B cell (primary cell): ENCODE results near the gene RNF166. TPM values are rescaled to one million over a fixed set of nuclear protein-coding genes. Genes with fewer than 3 reads are reported as not detected.

ENCODE experiments used
- ATAC-seq: fragments of 200-7000 bp; cut with Tn5 transposase; one replicate; pipeline ENCODE4 v1.10.0; 2021; ENCODE audit warnings: low read depth, mild to moderate bottlenecking, moderate number of reproducible peaks, moderate library complexity
- CTCF ChIA-PET: fragments of 350-600 bp; sonication (Branson Sonifier 250); formaldehyde crosslinking; loops from one replicate; lab custom pipeline; 2021; ENCODE audit warnings: antibody characterized with exemption, inconsistent platforms; lab: Charles Lee
- POLR2A ChIA-PET: fragments of 350-600 bp; sonication (Branson Sonifier 250); formaldehyde crosslinking; loops from one replicate; lab custom pipeline; 2021; ENCODE audit warnings: antibody characterized with exemption; lab: Charles Lee
- DNase-seq: peaks from one replicate; pipeline ENCODE4 v3.0.0; 2013
- H2AFZ ChIP-seq: 2 replicates; pipeline ENCODE4 v1.6.1; 2012; ENCODE audit warnings: mild to moderate bottlenecking, low read depth, low read length; ENCODE audit not compliant: insufficient read depth, poor library complexity, severe bottlenecking
- H3K27ac ChIP-seq, 2 donors: 1 replicate in 1 of 2; 2 replicates in 1 of 2; pipeline ENCODE4 v1.5.1; 2012 to 2013; ENCODE audit warnings: low read length in 2 of 2, mild to moderate bottlenecking in 2 of 2, moderate library complexity in 1 of 2
- H3K27me3 ChIP-seq, 4 experiments: fragments of 200-600 bp in 1 of 4; sonication (generic) in 1 of 4; replicated peaks in 1 of 4; 1 replicate in 2 of 4; 2 replicates in 2 of 4; pipeline versions ENCODE4 v1.6.1 to v1.7.0; 2013 to 2016; ENCODE audit warnings: low read length in 3 of 4, mild to moderate bottlenecking in 2 of 4, mixed read lengths in 1 of 4, moderate library complexity in 1 of 4; ENCODE audit not compliant: insufficient read depth in 4 of 4, control insufficient read depth in 3 of 4; ENCODE audit errors: control extremely low read depth in 1 of 4
- H3K36me3 ChIP-seq, 2 experiments: replicated peaks in 1 of 2; 1 replicate in 1 of 2; 2 replicates in 1 of 2; pipeline versions ENCODE4 v1.6.1 to v1.7.1; 2013; ENCODE audit warnings: low read length in 1 of 2; ENCODE audit not compliant: insufficient read depth in 2 of 2, control insufficient read depth in 1 of 2; ENCODE audit errors: control extremely low read depth in 1 of 2, extremely low read depth in 1 of 2
- H3K4me1 ChIP-seq, 2 donors: fragments of 200-600 bp in 1 of 2; sonication (generic) in 1 of 2; 1 replicate in 1 of 2; 2 replicates in 1 of 2; pipeline versions ENCODE4 v1.5.1 to v1.6.1; 2013 to 2017; ENCODE audit warnings: low read length in 2 of 2; ENCODE audit not compliant: control insufficient read depth in 2 of 2, insufficient read depth in 2 of 2
- H3K4me2 ChIP-seq: replicated peaks from 2 replicates; pipeline ENCODE3; 2012; ENCODE audit warnings: mild to moderate bottlenecking, low read depth, low read length; ENCODE audit not compliant: poor library complexity, severe bottlenecking
- H3K4me3 ChIP-seq, 5 experiments: fragments of 200-600 bp in 1 of 5; sonication (generic) in 1 of 5; 1 replicate in 3 of 5; 2 replicates in 2 of 5; pipeline versions ENCODE4 v1.5.1 to v1.7.0; 2011 to 2016; ENCODE audit warnings: low read length in 4 of 5, mild to moderate bottlenecking in 4 of 5, low read depth in 2 of 5, control low read depth in 1 of 5, moderate library complexity in 1 of 5; ENCODE audit not compliant: insufficient read depth in 1 of 5; ENCODE audit errors: control extremely low read depth in 1 of 5, extremely low read depth in 1 of 5
- H3K79me2 ChIP-seq: fragments of 200-600 bp; sonication (generic); one replicate; pipeline ENCODE4 v1.6.0; 2016; ENCODE audit warnings: low read length; ENCODE audit not compliant: control insufficient read depth, insufficient read depth
- H3K9ac ChIP-seq: fragments of 200-600 bp; sonication (generic); 2 replicates; pipeline ENCODE4 v1.6.1; 2017; ENCODE audit warnings: mild to moderate bottlenecking, low read length, moderate library complexity
- H3K9me3 ChIP-seq, 3 donors: one replicate each; pipeline versions ENCODE4 v1.6.1 to v1.7.1; 2013; ENCODE audit warnings: low read length in 2 of 3; ENCODE audit not compliant: control insufficient read depth in 2 of 3, insufficient read depth in 1 of 3; ENCODE audit errors: control extremely low read depth in 1 of 3
- H4K20me1 ChIP-seq: 2 replicates; pipeline ENCODE4 v1.6.0; 2012; ENCODE audit warnings: mild to moderate bottlenecking, low read length; ENCODE audit not compliant: insufficient read depth, control insufficient read depth, poor library complexity, severe bottlenecking
- H3K27ac Mint-ChIP-seq: one replicate; pipeline ENCODE4 v1.8.0; 2021; ENCODE audit warnings: mixed read lengths
- H3K27me3 Mint-ChIP-seq: one replicate; pipeline ENCODE4 v1.8.0; 2021; ENCODE audit warnings: mixed read lengths
- H3K4me1 Mint-ChIP-seq: one replicate; pipeline ENCODE4 v1.8.0; 2021; ENCODE audit warnings: mixed read lengths
- H3K4me3 Mint-ChIP-seq: one replicate; pipeline ENCODE4 v1.8.0; 2021; ENCODE audit warnings: mixed read lengths
- H3K9me3 Mint-ChIP-seq: one replicate; pipeline ENCODE4 v1.8.0; 2022; ENCODE audit warnings: mixed read lengths; ENCODE audit not compliant: insufficient read depth
- EZH2 ChIP-seq: IDR thresholded peaks from 2 replicates; pipeline ENCODE4 v1.6.1; 2012; ENCODE audit warnings: borderline replicate concordance, low read depth, mild to moderate bottlenecking, moderate library complexity, low read length; ENCODE audit not compliant: insufficient read depth, poor library complexity, severe bottlenecking
- WGBS: methylation state at CpG from one replicate; pipeline ENCODE4 v1.1.5; 2013; ENCODE audit warnings: missing lambda C conversion rate; ENCODE audit not compliant: insufficient coverage; 5-methylcytosine and 5-hydroxymethylcytosine counted together
- intact Hi-C: fragments of 100-400 bp; cut with micrococcal nuclease; formaldehyde crosslinking; loops from one replicate; pipeline ENCODE4 v1.10.0; 2022
- polyA plus RNA-seq: library from polyadenylated mRNA; depleted of rRNA; stranded (reverse); fragments of >200 nt; gene quantifications from 2 replicates; pipeline ENCODE4 v1.2.3, GENCODE V29; 2012
- total RNA-seq, 2 donors: library from RNA; stranded (reverse); fragments of 120-200 nt in 1 of 2; gene quantifications; 1 replicate in 1 of 2; 2 replicates in 1 of 2; pipeline versions ENCODE4 v1.2.3 to v1.2.4, GENCODE V29; 2013 to 2022
- TF ChIP-seq, protein P1 (sequence below): fragments of 200-600 bp; IDR thresholded peaks from one replicate; pipeline ENCODE4 v1.8.0; 2022; ENCODE audit warnings: antibody characterized with exemption, mild to moderate bottlenecking

RNF166 gene
- total and polyA plus RNA-seq, 2 donors (not counting 1 experiment from before 2014, with no cell fraction given): 64.1 to 65.0 TPM

DNA sequence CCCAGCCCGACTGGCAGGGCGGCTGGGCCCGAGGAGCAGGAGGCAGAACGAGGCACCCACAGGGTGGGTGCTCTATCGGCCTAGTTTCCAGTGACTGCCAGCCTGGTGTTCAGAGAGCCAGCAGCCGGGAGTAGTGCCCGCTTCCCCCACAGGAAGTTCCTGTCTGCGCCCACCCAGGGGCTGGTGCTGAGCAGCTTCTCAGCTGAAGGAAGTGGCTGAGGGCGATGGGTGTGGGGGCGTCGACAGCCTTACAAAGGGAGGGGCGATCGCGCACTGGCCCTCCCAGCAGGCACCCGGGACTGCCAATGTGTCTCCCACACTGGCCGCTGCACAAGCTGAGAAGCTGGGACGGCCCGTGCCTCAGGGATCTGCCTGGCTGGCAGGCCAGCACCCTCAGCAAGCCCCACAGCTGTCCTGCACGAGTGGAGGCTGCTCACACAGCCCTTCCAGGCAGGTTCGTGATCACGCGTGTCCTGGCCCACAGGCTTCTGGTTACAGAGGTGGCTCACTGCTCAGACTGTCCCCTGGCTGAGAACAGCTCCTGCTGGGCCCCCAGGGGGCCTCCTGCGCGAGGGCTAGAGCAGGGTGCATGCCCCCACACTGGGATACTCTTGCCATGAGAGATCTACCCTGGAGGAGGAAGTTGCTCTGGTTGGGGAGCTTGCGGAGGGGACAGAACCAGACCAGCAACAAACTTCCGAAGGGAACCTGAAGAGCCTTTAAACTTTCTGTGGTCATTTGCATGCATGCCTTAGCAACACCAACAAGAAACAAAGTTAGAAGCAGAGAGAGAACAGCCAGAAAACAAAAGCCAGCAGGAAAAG is 2.5 kb downstream of the RNF166 start:
- peak; percentile 65 for DNase-seq
- CTCF ChIA-PET: interaction anchor here (1.0 to 2.0 kb wide), 5 partner anchors 19 to 78 kb away, joined by 4 to 12 read pairs (median 6); partner anchors contain the start of gene CYBA
- Mint-ChIP-seq H3K4me3 (peak overlapping the region; percentile 84), H3K27me3 (no peaks in the 10 kb centered on the region), H3K4me1 (peaks cover 69% of the 10 kb centered on the region), H3K9me3 (no peaks in the 10 kb centered on the region), H3K27ac (peak overlapping the region; percentile 92)
- Histone ChIP-seq H3K27ac (peak overlapping the region; percentile 84 to 91), H3K36me3 (peaks cover 0 to 16% of the 10 kb centered on the region in 2 experiments), H4K20me1 (peaks cover 8% of the 10 kb centered on the region), H3K4me3 (peak overlapping the region; percentile 25 to 71 (median 48)), H3K9me3 (no peaks in the 10 kb centered on the region), H2AFZ (peak overlapping the region; percentile 43), H3K4me1 (peaks cover 65 to 80% of the 10 kb centered on the region in 2 donors), H3K79me2 (peaks cover 70% of the 10 kb centered on the region), H3K27me3 (no peaks in the 10 kb centered on the region), H3K9ac (peak overlapping the region; percentile 64), H3K4me2 (peak overlapping the region; percentile 98)
- intact Hi-C loops: no loop called here
- ATAC-seq: peak; percentile 15
- TF ChIP-seq, protein P1, sequence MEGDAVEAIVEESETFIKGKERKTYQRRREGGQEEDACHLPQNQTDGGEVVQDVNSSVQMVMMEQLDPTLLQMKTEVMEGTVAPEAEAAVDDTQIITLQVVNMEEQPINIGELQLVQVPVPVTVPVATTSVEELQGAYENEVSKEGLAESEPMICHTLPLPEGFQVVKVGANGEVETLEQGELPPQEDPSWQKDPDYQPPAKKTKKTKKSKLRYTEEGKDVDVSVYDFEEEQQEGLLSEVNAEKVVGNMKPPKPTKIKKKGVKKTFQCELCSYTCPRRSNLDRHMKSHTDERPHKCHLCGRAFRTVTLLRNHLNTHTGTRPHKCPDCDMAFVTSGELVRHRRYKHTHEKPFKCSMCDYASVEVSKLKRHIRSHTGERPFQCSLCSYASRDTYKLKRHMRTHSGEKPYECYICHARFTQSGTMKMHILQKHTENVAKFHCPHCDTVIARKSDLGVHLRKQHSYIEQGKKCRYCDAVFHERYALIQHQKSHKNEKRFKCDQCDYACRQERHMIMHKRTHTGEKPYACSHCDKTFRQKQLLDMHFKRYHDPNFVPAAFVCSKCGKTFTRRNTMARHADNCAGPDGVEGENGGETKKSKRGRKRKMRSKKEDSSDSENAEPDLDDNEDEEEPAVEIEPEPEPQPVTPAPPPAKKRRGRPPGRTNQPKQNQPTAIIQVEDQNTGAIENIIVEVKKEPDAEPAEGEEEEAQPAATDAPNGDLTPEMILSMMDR: no peak
- TF ChIP-seq EZH2: no peak
- POLR2A ChIA-PET: interaction anchor here (0.6 to 1.5 kb wide), 6 partner anchors 21 to 134 kb away, joined by 3 to 8 read pairs (median 4); partner anchors contain the start of gene ZC3H18
- WGBS: 2% methylated on average over 24 of the region's 26 CpGs
